GM10847 (cell line): Measurements from ENCODE around the gene CYSTM1.

Experiments
- POLR2A ChIP-seq: IDR thresholded peaks from 2 replicates; pipeline ENCODE4 v1.6.1; 2011; ENCODE audit not compliant: insufficient read length; ENCODE audit errors: extremely low read depth

The CYSTM1 gene

DNA sequence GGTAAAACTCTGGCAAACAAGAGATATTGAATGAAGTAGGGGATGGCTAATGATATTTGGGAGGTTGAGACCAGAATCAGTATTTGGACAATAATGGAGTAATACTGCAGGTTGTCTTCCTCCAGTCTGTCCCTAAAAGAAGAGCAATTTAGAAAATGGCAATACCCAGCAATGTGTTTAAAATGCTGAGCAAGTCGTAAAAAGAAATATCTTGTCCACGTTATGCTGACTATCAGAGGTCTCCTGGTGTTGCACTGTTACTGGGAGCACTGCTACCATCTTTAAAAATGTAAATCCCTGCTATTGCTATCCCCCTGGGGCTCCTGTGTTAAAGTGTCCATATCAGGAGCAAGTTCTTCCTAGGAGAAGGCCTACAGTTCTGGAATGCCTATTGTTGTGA, 10.4 kb downstream of the CYSTM1 start:
- TF ChIP-seq POLR2A: no peak

GRCh38 chr5:140186267-140186671, 11.3 kb downstream of the CYSTM1 start:
- TF ChIP-seq POLR2A: no peak

DNA sequence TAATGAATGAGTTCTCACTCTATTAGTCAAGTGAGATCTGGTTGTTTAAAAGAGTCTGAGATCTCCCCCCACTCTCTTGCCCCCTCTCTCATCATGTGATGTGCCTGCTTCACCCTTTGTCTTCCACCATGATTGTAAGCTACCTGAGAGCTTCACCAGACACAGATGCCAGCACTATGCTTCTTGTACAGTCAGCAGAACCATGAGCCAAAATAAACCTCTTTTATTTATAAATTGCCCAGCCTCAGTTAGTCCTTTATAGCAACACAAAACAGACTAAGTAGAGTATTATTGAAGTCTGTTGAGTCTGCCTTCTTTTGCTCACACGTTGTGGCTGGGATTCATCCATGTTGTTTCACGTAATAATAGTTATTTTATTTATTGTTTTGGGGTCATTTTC, 14.3 kb downstream of the CYSTM1 start:
- no peak for TF ChIP-seq POLR2A

GRCh38 chr5:140189977-140190871, 15.2 kb downstream of the CYSTM1 start:
- no peak for TF ChIP-seq POLR2A

- no peak for TF ChIP-seq POLR2A
These were observed 15.9 kb downstream of the CYSTM1 start for GRCh38 chr5:140190872-140191218.

DNA sequence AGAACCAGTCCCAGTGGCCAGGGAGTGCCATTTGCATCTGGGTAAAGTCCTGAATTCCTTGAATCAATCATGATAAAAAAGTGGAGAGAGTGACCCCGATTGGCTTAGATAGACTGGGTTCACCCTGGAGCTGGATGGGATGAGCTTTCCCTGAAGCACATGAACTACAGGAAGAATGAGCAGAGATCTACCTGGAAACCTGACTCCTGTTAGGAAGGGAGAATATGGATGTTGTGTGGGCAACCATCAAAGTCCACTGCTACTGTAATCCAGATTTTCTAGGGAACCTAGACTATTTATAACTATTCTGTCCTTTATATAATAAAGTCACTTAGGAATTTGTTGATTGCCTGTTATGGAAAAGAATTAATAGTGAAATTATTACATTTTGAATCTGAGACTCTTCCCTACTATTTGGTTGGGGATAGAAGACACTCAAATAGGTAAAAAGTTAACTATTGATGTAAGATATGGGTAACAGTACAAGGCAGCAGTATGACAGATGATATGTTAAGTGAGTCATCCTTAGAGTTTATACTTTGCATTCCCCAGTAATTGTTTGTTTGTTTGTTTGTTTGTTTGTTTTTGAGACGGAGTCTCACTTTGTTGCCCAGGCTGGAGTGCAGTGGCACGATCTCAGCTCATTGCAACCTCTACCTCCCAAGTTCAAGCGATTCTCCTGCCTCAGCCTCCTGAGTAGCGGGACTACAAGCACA, 17.9 kb downstream of the CYSTM1 start:
- TF ChIP-seq POLR2A: no peak

DNA sequence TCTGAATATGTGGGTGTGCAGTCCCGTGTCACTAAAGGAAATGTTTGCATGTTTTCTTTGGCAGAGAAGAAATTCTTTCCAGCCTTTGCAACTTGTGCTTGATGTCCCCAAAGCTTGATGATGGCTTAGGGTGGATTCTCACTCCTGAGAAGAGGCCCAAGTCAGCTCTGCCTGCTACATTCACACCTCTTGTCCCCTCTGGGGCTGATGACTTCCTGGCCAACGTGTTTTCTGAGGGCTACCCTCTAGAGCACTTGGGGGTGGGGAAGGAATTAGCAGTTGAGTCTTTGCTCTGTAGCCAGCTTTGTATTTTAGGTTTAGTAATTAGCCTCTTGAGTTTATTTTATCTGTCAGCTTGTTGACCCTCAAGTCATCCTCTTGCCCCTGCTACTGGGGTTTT, 19.7 kb downstream of the CYSTM1 start:
- no peak for TF ChIP-seq POLR2A

- TF ChIP-seq POLR2A: no peak
These were observed 21.3 kb downstream of the CYSTM1 start for GRCh38 chr5:140196115-140196814.

- TF ChIP-seq POLR2A: no peak
These were observed 22.0 kb downstream of the CYSTM1 start for GRCh38 chr5:140197023-140197422.

DNA sequence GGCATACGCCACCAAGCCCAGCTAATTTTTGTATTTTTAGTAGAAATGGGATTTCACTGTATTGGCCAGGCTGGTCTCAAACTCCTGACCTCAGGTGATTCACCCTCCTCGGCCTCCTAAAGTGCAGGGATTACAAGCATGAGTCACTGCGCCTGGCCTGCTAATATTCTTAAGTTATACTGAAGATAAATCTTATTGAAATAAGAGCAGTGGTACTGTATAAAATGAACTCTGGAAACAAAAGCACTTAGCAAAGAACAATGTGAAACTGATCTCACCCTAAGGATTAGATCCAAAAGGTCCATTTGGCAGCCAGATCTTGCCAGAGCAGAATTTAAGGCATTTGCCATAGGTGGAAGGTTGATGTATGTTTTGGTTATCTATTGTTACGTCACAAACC, 27.1 kb downstream of the CYSTM1 start:
- TF ChIP-seq POLR2A: no peak

- TF ChIP-seq POLR2A: no peak
These were observed 27.6 kb downstream of the CYSTM1 start for GRCh38 chr5:140202610-140203009.

- no peak for TF ChIP-seq POLR2A
These were observed 30.2 kb downstream of the CYSTM1 start for GRCh38 chr5:140205216-140205615.

GRCh38 chr5:140205952-140206351, 31.0 kb downstream of the CYSTM1 start:
- no peak for TF ChIP-seq POLR2A

GRCh38 chr5:140207250-140207964, 32.4 kb downstream of the CYSTM1 start:
- no peak for TF ChIP-seq POLR2A

DNA sequence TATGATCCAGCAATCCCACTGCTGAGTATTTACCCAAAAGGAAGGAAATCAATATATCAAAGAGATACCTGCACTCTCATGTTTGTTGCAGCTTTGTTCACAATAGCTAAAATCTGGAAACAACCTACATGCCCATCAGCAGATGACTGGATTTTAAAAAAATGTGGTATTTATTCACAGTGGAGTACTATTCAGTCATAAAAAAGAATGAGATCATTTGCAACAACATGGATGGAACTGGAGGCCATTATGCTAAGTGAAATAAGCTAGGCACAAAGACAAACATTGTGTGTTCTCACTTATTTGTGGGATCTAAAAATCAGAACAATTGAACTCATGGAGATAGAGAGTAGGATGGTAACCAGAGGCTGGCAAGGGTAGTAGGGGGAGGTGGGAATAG, 33.1 kb downstream of the CYSTM1 start:
- no peak for TF ChIP-seq POLR2A
